Hepatocyte (in vitro differentiated cells): Measurements from ENCODE around the gene LTB4R. TPM values are rescaled to one million over a fixed set of nuclear protein-coding genes. Genes with fewer than 3 reads are reported as not detected.

Experiments used
- DNase-seq: peaks from one replicate; pipeline ENCODE4 v3.0.0-alpha.2; 2016; ENCODE audit warnings: low spot score
- H2AFZ ChIP-seq: fragments of 200-600 bp; sonication (generic); 2 replicates; pipeline ENCODE4 v1.6.0; 2016; ENCODE audit warnings: antibody characterized with exemption, mild to moderate bottlenecking
- H3K27ac ChIP-seq: fragments of 200-600 bp; sonication (generic); 2 replicates; pipeline ENCODE4 v1.5.1; 2016; ENCODE audit warnings: mild to moderate bottlenecking
- H3K27me3 ChIP-seq: fragments of 200-600 bp; sonication (generic); 2 replicates; pipeline ENCODE4 v1.6.1; 2016
- H3K36me3 ChIP-seq: fragments of 200-600 bp; sonication (generic); replicated peaks from 2 replicates; pipeline ENCODE4 v1.5.1; 2016; ENCODE audit warnings: low read depth; ENCODE audit not compliant: insufficient read depth
- H3K4me1 ChIP-seq: fragments of 200-600 bp; sonication (generic); 2 replicates; pipeline ENCODE4 v1.5.1; 2016; ENCODE audit warnings: mild to moderate bottlenecking, moderate library complexity; ENCODE audit not compliant: insufficient read depth
- H3K4me2 ChIP-seq: fragments of 200-600 bp; sonication (generic); 2 replicates; pipeline ENCODE4 v1.6.0; 2016
- H3K4me3 ChIP-seq: fragments of 200-600 bp; sonication (generic); 2 replicates; pipeline ENCODE4 v1.5.1; 2016; ENCODE audit warnings: mild to moderate bottlenecking
- H3K79me2 ChIP-seq: fragments of 200-600 bp; sonication (generic); 2 replicates; pipeline ENCODE4 v1.6.0; 2017; ENCODE audit warnings: mild to moderate bottlenecking
- H3K9me2 ChIP-seq: fragments of 200-600 bp; sonication (generic); replicated peaks from 2 replicates; pipeline ENCODE4 v1.6.0; 2017; ENCODE audit warnings: mild to moderate bottlenecking; ENCODE audit not compliant: insufficient read depth
- H3K9me3 ChIP-seq: fragments of 200-600 bp; sonication (generic); 2 replicates; pipeline ENCODE4 v1.5.1; 2016; ENCODE audit warnings: low read depth, mild to moderate bottlenecking
- H4K20me1 ChIP-seq: fragments of 200-600 bp; sonication (generic); 2 replicates; pipeline ENCODE4 v1.6.0; 2016; ENCODE audit warnings: mild to moderate bottlenecking; ENCODE audit not compliant: insufficient read depth, poor library complexity, severe bottlenecking
- EZH2 ChIP-seq: fragments of 200-600 bp; sonication (generic); IDR thresholded peaks from 2 replicates; pipeline ENCODE4 v1.6.1; 2016; ENCODE audit warnings: antibody characterized with exemption, mild to moderate bottlenecking, borderline replicate concordance
- EZH2phosphoT487 ChIP-seq: fragments of 200-600 bp; sonication (generic); IDR thresholded peaks from one replicate; pipeline ENCODE4 v1.6.1; 2018; ENCODE audit warnings: antibody characterized with exemption, mild to moderate bottlenecking, low read depth, moderate library complexity; ENCODE audit not compliant: unreplicated experiment, severe bottlenecking
- whole genome bisulfite sequencing: methylation state at CpG from one replicate; pipeline ENCODE4 v1.1.6; 2016; ENCODE audit warnings: low lambda C conversion rate; ENCODE audit errors: missing lambda C conversion rate; 5-methylcytosine and 5-hydroxymethylcytosine counted together
- polyA plus RNA-seq: library from polyadenylated mRNA; unstranded; fragments of >200 nt; fragmentation: Nextera tagmentation; extraction: Ambion mirVana; gene quantifications from 2 replicates; pipeline ENCODE4 v1.2.1, GENCODE V29; 2016
- total RNA-seq: library from RNA; depleted of rRNA; stranded (reverse); fragments of >200 nt; gene quantifications from 2 replicates; pipeline ENCODE4 v1.2.3, GENCODE V29; 2014
- TF ChIP-seq, protein P1 (sequence below): fragments of 200-600 bp; sonication (generic); IDR thresholded peaks from 2 replicates; pipeline ENCODE4 v1.5.1; 2016; ENCODE audit warnings: antibody characterized with exemption, mild to moderate bottlenecking; ENCODE audit not compliant: poor library complexity

Gene LTB4R
- total and polyA plus RNA-seq, 2 experiments from 2014 or later: 3.6 to 5.1 TPM

DNA sequence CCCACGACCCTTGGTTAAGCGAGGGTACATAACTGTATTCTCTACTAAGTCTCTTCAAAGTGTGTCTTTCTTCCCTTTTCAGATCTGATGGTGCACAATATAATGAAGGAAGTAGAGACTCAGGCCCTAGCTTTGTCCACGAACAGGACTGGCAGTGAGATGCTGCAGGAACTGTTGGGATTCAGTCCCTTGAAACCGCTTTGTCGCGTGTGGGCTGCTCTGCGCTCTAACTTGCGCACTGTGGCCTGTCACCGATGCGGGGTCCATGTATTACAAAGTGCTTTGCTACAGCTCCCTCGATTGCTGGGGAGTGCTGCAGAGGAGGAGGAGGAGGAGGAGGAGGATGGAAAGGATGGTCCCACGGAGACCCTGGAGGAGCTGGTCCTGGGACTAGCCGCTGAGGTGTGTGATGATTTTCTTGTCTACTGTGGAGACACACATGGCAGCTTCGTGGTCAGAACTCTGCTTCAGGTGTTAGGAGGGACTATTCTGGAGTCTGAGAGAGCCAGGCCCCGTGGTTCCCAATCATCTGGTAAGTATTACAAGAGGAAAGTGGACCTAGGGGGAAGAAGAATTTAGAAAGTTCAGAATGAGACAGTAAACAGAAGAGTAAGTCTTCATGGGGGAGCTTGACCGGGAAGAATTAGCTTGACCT is 10.8 kb upstream of the LTB4R start:
- Histone ChIP-seq H3K9me3 (no peaks in the 10 kb centered on the region), H3K27ac (peak overlapping the region; percentile 88), H3K9me2 (no peaks in the 10 kb centered on the region), H3K4me3 (peak overlapping the region; percentile 87), H3K27me3 (no peaks in the 10 kb centered on the region), H3K36me3 (no peaks in the 10 kb centered on the region), H4K20me1 (no peaks in the 10 kb centered on the region), H2AFZ (peak overlapping the region; percentile 67), H3K4me1 (peaks cover 20% of the 10 kb centered on the region), H3K79me2 (peaks cover 29% of the 10 kb centered on the region), H3K4me2 (peak overlapping the region; percentile 85)
- DNase-seq: no peak
- WGBS: 40% methylated on average over 16 of the region's 16 CpGs
- TF ChIP-seq, protein P1, sequence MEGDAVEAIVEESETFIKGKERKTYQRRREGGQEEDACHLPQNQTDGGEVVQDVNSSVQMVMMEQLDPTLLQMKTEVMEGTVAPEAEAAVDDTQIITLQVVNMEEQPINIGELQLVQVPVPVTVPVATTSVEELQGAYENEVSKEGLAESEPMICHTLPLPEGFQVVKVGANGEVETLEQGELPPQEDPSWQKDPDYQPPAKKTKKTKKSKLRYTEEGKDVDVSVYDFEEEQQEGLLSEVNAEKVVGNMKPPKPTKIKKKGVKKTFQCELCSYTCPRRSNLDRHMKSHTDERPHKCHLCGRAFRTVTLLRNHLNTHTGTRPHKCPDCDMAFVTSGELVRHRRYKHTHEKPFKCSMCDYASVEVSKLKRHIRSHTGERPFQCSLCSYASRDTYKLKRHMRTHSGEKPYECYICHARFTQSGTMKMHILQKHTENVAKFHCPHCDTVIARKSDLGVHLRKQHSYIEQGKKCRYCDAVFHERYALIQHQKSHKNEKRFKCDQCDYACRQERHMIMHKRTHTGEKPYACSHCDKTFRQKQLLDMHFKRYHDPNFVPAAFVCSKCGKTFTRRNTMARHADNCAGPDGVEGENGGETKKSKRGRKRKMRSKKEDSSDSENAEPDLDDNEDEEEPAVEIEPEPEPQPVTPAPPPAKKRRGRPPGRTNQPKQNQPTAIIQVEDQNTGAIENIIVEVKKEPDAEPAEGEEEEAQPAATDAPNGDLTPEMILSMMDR: no peak
- no peak for TF ChIP-seq EZH2phosphoT487
- TF ChIP-seq EZH2: no peak

DNA sequence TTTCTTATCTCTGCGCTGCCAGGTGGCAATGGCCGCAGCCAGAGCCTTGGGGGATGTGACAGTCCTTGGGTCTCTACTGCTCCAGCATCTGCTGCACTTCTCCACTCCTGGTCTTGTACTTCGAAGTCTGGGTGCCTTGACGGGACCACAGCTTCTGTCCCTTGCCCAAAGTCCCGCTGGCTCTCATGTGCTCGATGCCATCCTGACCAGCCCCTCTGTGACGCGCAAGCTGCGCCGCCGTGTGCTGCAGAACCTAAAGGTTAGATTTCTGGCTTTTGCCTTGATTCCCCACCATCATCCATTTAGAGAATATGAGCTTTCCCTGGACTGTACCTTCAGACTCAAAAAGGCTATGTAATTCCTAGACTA is 7.3 kb upstream of the LTB4R start:
- H3K4me2 ChIP-seq: no peak overlapping the region
- H3K79me2 ChIP-seq: peaks cover 22% of the 10 kb centered on the region
- H4K20me1 ChIP-seq: no peaks in the 10 kb centered on the region
- no peak overlapping the region for H3K4me3 ChIP-seq
- no peak overlapping the region for H3K27ac ChIP-seq
- no peaks in the 10 kb centered on the region for H3K9me2 ChIP-seq
- H3K27me3 ChIP-seq: no peaks in the 10 kb centered on the region
- H2AFZ ChIP-seq: no peak overlapping the region
- DNase-seq: no peak
- no peaks in the 10 kb centered on the region for H3K36me3 ChIP-seq
- TF ChIP-seq, protein P1: no peak
- no peak for TF ChIP-seq EZH2
- no peak for TF ChIP-seq EZH2phosphoT487
- 99% methylated on average over 11 of the region's 11 CpGs for WGBS
- peaks cover 14% of the 10 kb centered on the region for H3K4me1 ChIP-seq
- H3K9me3 ChIP-seq: no peaks in the 10 kb centered on the region

DNA sequence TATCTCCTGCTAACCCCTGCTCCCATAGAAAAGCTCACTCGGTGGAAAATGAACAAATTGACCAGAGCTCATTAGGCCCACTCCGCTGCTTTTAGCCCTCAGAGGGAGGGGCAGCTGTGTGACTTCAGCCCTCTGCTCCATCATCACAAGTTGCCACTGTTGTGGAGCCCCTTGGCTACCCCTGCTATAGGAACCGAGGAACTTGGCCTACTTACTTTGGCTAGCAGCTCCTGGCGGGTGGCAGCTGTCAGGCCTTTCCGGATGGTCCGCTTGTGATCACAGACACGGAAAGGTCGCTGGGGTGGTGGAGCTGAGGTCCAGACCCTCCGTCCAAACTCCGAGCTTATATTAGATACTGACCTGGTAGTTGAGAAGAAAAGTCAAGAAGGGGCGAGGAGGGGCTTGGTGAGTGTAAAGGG is 4.1 kb upstream of the LTB4R start:
- Histone ChIP-seq H3K9me3 (no peaks in the 10 kb centered on the region), H3K4me3 (peak overlapping the region; percentile 12), H3K27me3 (no peaks in the 10 kb centered on the region), H3K36me3 (no peaks in the 10 kb centered on the region), H3K79me2 (peaks cover 2% of the 10 kb centered on the region), H3K9me2 (no peaks in the 10 kb centered on the region), H2AFZ (no peak overlapping the region), H3K4me2 (peak overlapping the region; percentile 76), H3K27ac (peak overlapping the region; percentile 98), H3K4me1 (peaks cover 5% of the 10 kb centered on the region), H4K20me1 (no peaks in the 10 kb centered on the region)
- TF ChIP-seq EZH2phosphoT487 (no peak), EZH2 (no peak)
- TF ChIP-seq, protein P1: no peak
- 76% methylated on average over 11 of the region's 11 CpGs for WGBS
- DNase-seq: no peak
